OCI-M2 (cell line): ENCODE results near the gene AHI1.
A peak's percentile ranks its signal among the peaks of the same experiment; 100 is the strongest.
"Not testable (repeated sequence)": the region's sequence is repeated elsewhere in the genome, so short reads cannot be mapped to it uniquely, and the experiment has no call there.

Experiments used
- DNase-seq: peaks from one replicate; lab custom pipeline; 2025; ENCODE audit not compliant: unreplicated experiment; lab: John Stamatoyannopoulos, UW

The AHI1 gene

DNA sequence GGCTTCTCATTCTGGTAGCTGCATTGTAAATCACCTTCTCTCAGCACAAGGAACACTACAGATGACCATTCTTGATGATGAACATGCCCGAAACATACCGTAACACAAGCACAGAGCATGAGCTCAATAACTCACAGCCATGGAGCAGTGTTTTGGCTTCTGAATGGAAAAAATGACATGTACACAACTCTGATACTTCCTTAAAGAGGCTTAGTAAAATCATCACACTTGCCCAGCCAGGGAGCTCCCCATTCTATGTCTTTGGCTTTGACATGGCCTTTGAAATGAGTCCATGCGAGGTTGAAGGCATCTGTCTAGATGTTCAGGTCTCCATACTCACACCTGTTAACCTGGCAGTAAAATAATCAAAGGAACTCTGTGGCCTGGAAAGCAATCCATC is 228.8 kb downstream of the AHI1 start:
- no peak for DNase-seq

DNA sequence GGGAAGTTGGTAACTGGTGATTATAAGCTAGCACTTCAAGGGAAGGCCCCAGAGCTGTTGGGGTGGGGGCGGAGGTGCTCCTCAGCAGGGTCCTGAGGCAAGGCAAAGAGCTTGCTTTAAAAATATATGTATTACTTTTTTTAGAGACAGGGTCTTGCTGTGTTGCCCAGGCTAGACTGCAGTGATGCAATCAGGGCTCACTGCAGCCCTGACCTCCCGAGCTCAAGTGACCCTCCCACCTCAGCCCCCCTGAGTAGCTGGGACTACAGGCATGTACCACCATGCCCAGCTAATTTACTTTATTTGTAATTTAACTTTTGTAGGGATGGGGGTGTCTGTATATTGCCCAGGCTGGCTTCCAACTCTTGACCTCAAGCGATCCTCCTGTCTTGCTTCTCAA is 229.3 kb downstream of the AHI1 start:
- no peak for DNase-seq

DNA sequence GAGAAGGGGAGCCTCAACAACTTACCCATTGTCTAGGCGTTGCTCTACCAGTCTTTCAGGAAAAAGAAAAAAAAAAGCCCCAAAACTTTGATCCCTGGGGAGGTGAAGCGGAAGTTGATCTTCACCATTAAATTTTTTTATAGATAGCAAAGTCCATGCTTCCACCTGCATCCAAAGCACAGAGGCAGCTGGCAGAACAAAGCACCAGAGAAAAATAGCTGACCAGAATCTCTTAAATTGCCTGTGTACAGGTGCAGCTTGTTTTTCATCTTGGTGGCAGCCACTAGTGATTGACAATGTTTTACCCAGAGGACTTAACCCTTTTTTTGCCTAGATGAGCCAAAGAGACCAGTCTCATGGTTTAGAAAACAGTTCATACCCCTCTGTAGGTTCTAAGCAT is 230.5 kb downstream of the AHI1 start:
- no peak for DNase-seq

DNA sequence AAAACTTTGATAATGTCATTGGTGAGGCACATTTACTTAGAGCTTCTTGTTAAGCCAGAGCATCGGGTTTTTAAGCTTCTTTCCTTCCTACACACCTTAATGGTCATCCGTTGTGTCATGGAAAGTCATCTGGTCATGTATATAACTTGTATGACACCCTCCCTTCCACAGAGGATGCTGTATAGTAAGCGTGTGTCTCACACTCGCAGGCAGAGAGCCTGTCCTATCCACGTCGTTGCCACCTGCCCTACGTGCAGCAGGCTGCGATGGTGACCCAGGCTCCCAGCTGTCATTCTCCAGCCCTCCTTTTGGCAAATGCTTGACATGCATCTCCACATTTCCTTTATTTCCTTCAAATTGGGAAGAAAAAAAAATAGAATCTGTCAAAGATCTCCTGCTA is 230.9 kb downstream of the AHI1 start:
- no peak for DNase-seq

DNA sequence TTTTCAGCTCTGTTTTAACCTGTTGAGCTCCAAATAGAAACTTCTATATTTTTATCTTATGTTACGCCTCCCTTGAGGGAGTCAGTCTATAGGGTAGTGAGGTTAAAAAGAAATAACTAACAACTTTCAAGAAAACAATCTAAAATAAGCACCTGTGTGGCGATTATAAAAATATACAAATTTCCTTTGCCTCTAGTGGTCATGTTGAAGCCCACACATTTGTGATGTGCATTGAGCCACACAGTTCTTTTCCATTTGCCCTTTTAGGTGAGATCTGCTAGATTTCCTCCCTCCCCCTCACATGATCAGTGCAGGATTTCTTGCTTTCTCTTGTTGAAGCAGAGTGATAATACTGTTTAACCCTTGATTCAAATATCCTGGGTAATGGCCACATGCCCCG is 232.3 kb downstream of the AHI1 start:
- DNase-seq: no peak

DNA sequence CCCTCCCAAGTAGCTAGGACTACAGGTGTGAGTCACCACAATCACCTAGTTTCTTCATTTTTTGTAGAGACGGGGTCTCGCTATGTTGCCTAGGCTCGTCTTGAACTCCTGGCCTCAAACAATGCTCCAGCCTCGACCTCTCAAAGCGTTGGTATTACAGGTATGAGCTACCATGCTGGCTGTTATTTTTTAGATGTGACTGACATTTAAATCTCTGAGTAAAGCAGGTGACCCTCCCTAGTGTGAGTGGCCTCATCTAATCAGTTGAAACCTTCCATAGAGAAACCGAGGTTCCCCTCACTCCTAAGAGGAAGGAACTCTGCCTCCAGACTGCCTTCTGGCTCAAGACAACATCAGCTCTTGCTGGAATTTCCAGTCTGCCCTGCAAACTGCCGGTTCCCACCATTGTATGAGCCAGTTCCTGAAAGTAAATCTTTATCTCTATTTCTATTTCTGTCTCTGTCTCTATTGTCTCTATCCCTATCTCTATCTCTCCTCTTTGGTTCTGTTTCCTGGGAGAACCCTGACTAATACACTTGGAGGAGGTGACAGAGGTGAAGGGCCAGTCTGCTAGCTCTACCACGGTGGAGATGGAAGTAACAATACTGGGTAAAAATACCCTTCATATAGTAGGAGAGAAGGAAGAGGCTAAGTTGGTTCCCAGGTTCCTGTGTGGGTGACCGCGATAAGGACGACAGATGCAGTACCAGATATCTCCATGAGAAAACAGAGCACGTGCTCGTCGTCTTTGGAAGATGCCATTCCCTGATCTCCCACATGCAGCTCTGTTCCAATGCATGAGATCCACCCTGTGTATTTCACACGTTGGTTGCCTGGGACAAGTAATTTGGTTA is 235.4 kb downstream of the AHI1 start:
- peak; percentile 34 for DNase-seq

DNA sequence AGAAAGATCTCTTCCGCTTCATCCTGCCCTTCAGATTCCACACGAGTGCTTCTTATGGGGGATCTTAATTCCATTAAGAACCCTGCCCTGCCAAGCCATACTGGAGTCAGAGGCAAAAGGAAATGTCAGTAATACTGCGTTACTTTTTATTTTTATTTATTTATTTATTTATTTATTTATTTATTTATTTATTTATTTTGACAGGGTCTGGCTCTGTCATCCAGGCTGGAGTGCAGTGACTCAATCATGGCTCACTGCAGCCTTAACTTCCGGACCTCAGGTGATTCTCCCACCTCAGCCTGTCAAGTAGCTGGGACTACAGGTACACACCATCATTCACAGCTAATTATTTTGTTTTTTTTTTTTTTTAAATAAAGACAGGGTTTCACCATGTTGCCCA is 236.9 kb downstream of the AHI1 start:
- no peak for DNase-seq

DNA sequence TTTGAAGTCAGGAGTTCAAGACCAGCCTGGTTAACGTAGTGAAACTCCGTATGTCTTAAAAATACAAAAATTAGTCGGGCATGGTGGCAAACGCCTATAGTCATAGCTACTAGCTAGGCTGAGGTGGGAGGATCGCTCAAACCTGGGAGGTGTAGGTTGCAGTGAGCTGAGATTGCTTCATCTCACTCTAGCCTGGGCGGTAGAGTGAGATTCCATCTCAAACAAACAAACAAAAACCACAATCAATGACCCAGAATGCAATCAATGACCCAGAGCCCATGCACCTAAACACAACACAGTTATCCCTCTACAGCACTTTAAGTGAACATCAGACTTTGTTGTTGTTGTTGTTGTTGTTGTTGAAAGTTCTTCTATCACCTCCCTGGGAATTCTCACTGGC is 238.6 kb downstream of the AHI1 start:
- DNase-seq: no peak

DNA sequence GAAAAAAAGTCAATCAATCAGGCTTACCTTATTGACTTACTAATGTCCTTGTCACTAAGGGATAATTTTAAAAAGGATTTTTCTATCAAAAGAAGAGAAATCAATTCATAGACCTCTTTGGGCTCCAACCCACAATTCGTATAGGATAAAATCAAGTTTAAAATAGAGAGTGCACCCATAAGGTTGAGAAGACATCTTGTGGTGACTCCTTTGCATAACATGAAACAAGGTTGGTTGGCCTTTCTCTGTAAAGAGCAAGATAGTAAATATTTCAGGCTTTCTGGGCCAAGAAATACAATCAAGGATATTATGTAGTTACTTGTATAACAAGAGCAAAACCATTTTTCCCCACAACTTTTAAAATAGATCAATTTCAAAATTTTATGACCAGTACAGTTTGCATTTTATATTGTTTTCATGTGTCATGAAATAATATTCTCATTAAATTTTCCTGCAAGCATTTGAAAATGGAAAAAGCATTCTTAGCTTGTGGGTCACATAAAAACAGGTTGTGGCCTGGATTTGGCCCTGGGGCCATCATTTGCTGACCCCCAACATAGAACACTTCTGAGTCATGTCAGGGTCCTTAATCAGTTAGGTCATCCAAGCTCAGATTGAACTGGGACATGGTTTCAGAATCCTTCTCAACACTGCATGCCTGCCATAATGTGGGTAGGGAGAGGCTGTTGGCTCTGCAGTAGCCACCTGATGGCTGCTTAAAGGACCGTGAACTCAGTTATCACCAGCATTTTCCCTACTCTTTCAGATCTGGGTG is 239.7 kb downstream of the AHI1 start:
- no peak for DNase-seq

DNA sequence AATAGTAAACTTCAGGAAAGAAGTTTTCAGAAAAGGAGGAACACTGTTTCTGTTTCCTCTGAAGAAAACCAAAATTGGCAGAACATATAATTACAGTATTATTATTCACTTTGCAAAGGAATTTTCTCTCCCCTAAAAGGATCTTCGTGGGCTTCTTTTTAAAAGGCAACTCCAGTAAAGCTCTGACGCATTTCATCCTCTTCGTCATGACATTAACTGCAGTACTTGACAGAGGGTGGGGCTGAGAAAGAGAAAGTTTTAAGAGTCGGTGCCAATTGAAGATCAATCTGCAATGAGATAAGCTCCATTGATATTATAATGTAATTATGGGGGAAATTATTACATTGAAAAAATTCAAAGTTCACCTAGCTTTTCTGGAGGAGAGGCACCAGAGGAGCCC is 240.7 kb downstream of the AHI1 start:
- DNase-seq: no peak

DNA sequence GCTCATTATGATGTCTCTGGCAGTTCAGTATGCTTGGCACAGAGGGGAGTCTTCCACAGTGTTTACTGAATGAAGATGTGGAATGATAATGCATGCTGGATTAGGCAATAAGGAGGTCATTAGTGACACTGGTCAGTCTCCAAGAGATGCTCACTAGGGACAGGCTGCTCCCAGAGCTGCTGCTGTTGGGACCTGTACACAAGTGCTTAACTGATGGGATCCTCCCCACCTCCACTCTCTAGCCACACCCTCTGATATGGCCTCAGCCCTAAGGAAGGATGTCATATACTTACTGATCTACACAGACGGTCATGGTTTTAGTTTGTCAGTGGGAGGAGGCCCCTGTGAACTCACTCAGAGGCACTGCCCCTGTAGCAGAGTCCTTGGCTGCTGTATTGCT is 243.1 kb downstream of the AHI1 start:
- no peak for DNase-seq

DNA sequence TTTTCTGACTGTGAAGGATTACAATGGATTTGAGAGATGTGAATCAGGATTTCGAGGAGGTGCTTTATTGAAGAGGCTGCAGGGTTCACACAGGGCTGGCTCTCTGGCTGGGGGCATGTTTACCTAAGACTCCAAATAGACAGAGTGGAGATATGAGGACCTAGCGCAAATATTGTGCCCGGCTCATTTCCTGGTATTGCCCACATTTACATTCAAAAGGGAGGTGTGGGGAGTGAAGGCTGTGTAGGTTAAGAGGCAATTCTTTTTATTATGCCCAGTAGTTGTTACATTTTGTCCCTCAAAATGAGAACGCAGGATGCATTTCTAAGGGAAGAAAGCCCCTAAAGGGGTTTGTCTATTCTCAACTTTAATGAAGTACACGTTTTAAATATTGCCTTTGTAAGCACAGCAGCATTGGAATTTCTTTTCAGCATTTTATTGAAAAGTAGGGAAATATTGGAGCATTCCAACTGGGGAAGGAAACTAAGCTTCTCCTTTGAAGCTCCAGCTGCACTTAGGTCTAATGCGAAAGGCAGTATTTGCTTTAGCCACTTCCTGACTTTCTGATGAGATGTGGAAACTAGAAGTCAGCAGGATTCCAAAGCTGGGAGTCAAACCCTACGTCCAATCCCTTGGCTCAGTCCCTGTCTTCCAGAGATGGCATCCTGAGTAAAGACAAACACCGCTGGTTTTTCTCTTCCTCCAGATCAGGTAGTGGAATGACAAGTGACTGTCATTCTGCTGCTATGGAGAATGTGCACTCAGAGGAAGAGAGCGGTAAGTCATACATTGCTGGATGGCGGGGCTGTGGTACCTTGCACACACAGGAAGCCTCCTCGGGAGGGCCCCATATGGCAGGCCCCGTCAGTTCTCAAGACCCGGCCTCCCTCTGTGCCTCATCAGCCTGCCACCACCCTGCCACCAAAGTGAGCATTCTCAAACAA is 245.8 kb downstream of the AHI1 start:
- no peak for DNase-seq

DNA sequence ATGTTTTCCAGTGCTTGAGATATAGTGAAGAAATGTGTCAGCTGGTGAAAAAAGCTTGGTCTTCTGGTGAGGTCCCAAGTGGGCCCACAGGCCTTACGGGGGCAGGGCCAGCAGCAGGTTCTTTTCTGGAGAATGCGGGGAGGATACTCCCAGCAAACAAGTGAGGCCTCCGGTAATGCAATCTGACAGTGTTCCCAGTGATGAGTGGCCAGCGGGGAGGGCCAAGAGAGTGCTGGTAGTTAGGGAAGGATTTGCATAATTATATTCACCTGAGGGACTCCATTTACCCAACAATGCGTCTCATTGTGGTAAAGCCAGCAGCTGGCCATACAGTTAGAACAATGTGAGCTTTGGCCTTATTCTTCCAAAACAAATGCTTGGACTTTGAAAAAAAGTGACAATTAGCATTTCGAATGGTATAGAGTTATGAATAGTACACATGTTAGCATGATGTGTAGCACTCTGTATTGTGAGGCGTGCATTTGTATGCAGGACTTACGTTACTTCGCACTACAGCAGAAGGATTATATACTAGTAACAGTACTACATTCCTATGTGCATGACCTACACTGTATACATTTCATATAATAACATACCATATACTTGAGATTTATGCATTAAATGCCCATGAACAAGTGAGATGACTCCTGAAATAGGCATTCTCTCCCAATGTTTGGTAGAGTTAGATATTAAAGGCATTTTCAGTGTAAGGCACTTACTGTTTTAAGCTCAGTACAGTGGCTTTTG is 246.6 kb downstream of the AHI1 start:
- DNase-seq: no peak

DNA sequence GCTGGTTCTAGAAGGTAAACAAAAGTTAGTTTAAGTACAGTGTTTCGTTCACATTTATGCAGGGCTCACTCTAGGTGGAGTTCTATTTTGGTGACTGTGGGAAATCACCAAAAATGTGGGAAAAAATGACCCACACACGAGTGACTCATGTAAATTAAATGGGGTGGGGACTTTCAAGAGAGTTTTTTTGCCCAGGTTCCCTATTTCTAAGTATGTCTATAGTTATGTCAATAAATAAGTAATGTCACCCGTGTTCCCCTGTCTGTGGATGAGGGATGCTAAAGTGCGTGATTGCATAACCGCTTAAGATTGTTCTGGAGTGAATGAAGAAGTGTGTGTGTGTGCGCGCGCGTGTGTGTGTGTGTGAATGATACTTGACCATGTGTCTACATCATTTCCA is 247.3 kb downstream of the AHI1 start:
- DNase-seq: no peak

DNA sequence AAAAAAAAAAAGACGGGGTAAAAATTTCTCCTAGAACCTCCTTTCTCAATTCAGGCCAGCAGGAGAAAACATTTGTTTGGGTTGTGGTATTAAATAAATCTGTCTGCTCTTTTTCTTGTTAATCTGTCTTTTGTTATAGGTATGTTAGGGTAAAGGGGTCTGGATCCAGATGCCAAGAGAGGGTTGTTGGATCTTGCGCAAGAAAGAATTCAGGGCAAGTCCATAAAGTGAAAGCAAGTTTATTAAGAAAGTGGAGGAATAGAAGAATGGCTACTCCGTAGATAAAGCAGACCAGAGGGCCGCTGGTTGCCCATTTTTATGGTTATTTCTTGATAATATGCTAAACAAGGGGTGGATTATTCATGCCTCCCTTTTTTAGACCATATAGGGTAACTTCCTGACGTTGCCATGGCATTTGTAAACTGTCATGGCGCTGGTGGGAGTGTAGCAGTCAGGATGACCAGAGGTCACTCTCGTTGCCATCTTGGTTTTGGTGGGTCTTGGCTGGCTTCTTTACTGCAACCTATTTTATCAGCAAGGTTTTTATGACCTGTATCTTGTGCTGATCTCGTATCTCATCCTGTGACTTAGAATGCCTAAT is 251.0 kb downstream of the AHI1 start:
- DNase-seq: not testable (repeated sequence)

DNA sequence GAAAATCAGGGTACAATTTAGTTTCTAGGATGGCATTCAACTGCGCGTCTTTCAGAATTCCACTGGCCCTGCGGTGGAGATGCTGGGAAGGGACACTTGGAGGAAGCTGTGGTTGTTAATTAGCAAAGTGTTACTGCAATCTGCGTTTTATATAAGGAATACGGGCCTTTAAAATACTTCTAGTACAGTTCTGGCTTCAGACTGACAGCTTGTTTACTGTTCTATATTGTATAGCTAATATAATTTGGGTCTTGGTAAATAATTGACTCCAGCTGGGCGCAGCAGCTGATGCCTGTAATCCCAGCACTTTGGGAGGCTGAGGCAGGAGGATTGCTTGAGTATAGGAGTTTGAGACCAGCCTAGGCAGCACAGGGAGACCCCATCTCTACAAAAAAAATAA is 252.7 kb downstream of the AHI1 start:
- DNase-seq: no peak

DNA sequence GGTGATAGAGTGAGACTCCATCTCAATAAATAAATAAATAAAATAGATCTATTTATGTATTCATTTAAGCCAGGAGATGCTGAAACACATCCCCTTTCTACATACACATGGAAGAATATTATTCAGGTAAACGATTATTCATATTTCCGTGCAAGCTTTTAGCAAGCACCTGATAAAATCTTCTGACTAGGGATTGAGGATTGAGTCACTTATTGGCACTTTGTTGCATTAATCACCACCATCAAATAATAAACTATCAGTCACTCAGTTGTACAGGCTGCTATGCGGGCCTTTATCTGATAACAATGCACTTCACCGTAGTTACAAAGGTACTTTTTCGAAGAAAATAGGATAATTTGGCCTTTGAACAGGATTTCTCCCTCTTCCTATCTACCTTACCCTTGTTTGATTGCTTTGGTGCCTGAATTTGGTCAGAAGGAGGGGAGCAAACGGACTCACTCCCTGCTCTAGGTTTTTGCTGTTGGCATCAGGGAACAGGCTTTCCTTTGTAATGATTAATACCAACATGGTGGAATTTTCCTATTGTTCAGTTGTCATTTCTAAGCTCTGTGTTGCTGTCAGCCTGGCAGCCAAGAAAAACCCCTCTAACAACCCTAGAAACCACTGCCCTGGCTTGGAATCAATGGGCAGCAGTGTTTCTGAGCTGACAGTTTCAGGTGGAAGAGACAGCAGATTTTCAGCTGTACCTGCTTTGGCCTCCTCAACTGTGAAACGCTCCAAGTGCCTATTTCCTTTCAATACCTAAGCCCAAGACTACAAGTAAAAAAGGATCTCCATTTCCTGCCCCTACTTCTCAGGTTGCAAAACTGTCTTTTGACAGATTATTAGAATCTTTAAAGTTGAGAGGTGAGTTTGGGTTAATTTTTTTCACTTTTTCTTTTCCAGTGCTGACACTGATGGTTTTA is 253.4 kb downstream of the AHI1 start:
- no peak for DNase-seq

DNA sequence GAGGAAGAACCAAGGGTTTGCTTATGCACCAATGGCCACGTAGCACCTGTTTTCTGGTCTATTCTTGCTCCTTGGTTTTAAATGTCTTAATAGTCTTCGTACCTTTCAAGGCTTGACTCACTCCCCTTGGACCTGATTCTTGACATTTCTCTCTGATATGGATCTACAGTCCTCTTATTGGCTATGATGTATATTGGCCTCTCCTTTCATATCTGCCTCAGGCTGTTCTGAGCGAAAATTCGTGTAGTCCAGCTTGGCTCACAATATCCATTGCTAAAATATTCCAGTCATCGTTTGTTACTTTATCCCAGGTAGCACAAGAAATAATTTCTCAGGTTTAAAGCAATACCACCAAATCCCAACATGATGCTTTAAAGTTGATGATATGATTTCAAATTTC is 256.8 kb downstream of the AHI1 start:
- no peak for DNase-seq

DNA sequence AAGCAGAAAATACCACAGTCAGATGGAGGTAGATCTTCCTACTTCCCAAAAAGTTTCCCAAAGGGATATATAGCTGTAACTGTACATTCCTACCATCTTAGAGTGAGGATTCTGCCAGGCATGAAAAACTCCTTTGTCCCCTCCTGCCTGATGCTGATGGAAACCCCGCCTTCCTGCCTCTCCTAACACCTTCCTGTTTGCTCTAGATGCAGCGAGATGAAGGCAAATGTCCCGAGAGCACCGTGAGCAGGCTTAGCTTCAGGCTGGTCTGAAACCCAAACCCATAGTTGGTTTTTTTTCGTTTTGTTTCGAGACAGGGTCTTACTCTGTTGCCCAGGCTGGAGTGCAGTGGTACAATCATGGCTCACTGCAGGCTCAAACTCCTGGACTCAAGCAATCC is 260.8 kb downstream of the AHI1 start:
- DNase-seq: no peak
